Left hindlimb (tissue), 1 donor: ENCODE data around the gene RAB18.
"Not testable (repeated sequence)": the region's sequence is repeated elsewhere in the genome, so short reads cannot be mapped to it uniquely, and the experiment has no call there.

Source experiments
- DNase-seq: peaks from one replicate; pipeline ENCODE4 v3.0.0-alpha.2; 2018

RAB18 gene

GRCh38 chr10:27505537-27505936, 1.4 kb downstream of the RAB18 start:
- not testable (repeated sequence) for DNase-seq

GRCh38 chr10:27506280-27506679, 2.2 kb downstream of the RAB18 start:
- no peak for DNase-seq

- no peak for DNase-seq
Observed at GRCh38 chr10:27512548-27512947, 8.4 kb downstream of the RAB18 start.

- DNase-seq = no peak
Observed at GRCh38 chr10:27513451-27514191, 9.5 kb downstream of the RAB18 start.

GRCh38 chr10:27514243-27514642, 10.1 kb downstream of the RAB18 start:
- DNase-seq = no peak

GRCh38 chr10:27518261-27518660, 14.2 kb downstream of the RAB18 start:
- no peak for DNase-seq

- no peak for DNase-seq
Observed at GRCh38 chr10:27525819-27526218, 21.7 kb downstream of the RAB18 start.

GRCh38 chr10:27526242-27526641, 22.1 kb downstream of the RAB18 start:
- DNase-seq = no peak

- DNase-seq = no peak
Observed at GRCh38 chr10:27527666-27528295, 23.7 kb downstream of the RAB18 start.

GRCh38 chr10:27529010-27529783, 25.1 kb downstream of the RAB18 start:
- DNase-seq = no peak

- no peak for DNase-seq
Observed at GRCh38 chr10:27530477-27530876, 26.4 kb downstream of the RAB18 start.

- DNase-seq = no peak
Observed at GRCh38 chr10:27531336-27531847, 27.3 kb downstream of the RAB18 start.

- no peak for DNase-seq
Observed at GRCh38 chr10:27534161-27534700, 30.1 kb downstream of the RAB18 start.

GRCh38 chr10:27535317-27535716, 31.2 kb downstream of the RAB18 start:
- DNase-seq = no peak

- DNase-seq = no peak
Observed at GRCh38 chr10:27536437-27536836, 32.3 kb downstream of the RAB18 start.

- no peak for DNase-seq
Observed at GRCh38 chr10:27537166-27537565, 33.1 kb downstream of the RAB18 start.

- DNase-seq = no peak
Observed at GRCh38 chr10:27537787-27538186, 33.7 kb downstream of the RAB18 start.

GRCh38 chr10:27540672-27541071, 36.6 kb downstream of the RAB18 start:
- no peak for DNase-seq

- DNase-seq = no peak
Observed at GRCh38 chr10:27541796-27542729, 38.0 kb downstream of the RAB18 start.

- DNase-seq = no peak
Observed at GRCh38 chr10:27542812-27543211, 38.7 kb downstream of the RAB18 start.

- DNase-seq = no peak
Observed at GRCh38 chr10:27547047-27547446, 42.9 kb downstream of the RAB18 start.

- DNase-seq = no peak
Observed at GRCh38 chr10:27547482-27547881, 43.4 kb downstream of the RAB18 start.
